Measurements from ENCODE around the gene UPB1.

Gene UPB1

DNA sequence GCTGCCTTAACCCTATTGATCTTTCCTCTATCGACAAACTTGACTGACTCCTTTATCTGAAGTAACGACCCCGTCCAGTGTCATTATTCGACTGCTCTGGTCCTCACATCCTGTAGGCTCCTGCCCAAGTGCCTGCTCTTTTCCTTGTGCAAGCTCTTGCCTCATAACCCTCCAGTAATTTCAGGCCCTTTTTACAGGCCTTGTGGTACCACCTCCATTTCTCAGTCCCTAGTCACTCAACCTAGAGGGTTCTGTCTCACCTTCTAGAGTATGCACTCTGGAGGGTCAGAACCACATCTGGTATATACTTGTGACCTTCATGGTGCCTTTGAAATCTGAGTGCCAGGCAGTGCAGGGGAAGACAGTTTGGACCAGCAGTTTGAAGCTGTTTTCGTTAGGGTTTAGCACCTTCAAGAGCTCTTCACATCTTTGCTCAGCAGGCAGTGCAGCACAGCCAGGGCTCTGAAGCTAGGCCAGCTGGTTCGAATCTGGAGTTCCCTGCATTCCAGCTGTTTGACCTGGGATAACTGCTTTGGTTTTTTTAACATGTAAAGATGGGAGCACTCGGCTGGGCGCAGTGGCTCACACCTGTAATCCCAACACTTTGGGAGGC is 71.9 kb downstream of the UPB1 start:
- DNase-seq (ENCODE audit: low spot score), result no peak

DNA sequence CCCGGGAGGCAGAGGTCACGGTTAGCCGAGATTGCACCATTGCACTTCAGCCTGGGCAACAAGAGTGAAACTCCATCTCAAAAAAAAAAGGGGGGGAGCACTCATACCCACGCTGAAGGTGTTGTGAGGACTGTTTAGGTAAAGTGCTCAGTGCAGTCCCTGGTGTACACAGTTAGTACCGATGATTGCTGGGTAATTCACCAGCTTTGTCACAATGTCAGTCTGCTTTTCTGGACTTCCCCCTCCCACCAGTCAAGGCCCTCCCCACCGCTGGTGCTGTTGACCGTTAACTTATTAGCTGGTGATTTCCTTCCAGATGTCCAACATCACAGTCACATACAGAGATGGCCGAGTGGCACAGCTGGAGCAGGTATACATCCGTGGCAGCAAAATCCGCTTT is 72.5 kb downstream of the UPB1 start:
- no peak for DNase-seq (ENCODE audit: low spot score)

DNA sequence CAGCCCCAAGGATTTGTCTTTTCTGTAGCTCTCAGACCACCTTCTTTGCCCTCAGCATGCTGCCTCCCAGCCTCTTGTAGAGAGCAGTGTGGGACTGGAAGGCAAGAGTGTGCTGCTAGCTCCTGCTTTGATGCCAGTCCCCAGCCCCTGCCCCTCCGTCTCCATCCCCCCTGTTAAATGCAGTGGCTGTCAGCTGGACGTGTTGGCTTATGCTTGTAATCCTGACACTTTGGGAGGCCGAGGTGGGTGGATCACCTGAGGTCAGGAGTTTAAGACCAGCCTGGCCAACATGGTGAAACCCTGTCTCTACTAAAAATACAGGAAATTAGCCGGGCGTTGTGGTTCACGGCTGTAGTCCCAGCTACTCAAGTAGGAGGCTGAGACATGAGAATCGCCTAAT is 76.1 kb downstream of the UPB1 start:
- no peak for DNase-seq (ENCODE audit: low spot score)

DNA sequence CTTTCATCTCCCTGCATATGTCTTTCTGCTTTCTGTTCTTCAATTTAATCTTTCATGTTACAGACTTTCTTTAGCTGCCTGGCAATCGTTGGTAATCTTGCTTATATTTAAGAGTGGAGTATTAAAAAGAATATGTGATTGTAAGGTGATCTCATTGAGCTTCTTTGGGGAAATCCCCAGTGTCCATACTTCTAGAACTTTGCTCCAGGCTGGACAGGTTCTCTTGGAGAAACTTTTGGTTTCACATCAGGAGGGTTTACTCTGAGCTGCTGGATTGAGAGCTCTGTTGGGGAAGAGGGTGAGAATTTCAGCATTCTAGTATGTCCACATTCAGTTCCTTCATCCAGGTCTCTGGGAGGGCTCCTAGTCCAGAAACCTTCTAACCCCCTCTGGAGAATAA is 81.6 kb downstream of the UPB1 start:
- DNase-seq (ENCODE audit: low spot score), result no peak
